Activated CD4-positive, CD25-positive, alpha-beta regulatory T cell treated with anti-CD3 and anti-CD28 coated beads, Interleukin-2, amount 50 U/mL, for 72 hours (primary cell): ENCODE data around the gene GALNS.
A peak's percentile ranks its signal among the peaks of the same experiment; 100 is the strongest.

Experiments used
- DNase-seq: peaks from one replicate; pipeline ENCODE4 v3.0.0; 2021

Gene GALNS

DNA sequence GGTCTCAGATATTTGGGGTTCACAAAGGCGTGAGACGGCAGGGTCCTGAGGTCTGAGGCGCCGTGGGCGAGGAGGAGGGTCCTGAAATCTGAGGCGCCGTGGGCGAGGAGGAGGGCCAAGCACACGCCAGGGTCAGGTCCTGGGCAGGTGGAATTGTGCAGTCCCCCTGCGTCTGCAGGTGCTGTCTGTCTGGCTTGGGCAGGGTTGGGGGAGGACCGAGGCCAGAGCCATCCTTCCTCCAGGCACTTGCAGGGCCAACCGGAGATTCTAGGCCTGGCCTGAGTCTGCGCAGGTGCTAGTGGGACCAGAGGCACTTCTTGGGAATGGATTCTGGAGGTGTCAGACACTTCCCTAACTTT lies 42.6 kb downstream of the GALNS start:
- no peak for DNase-seq

DNA sequence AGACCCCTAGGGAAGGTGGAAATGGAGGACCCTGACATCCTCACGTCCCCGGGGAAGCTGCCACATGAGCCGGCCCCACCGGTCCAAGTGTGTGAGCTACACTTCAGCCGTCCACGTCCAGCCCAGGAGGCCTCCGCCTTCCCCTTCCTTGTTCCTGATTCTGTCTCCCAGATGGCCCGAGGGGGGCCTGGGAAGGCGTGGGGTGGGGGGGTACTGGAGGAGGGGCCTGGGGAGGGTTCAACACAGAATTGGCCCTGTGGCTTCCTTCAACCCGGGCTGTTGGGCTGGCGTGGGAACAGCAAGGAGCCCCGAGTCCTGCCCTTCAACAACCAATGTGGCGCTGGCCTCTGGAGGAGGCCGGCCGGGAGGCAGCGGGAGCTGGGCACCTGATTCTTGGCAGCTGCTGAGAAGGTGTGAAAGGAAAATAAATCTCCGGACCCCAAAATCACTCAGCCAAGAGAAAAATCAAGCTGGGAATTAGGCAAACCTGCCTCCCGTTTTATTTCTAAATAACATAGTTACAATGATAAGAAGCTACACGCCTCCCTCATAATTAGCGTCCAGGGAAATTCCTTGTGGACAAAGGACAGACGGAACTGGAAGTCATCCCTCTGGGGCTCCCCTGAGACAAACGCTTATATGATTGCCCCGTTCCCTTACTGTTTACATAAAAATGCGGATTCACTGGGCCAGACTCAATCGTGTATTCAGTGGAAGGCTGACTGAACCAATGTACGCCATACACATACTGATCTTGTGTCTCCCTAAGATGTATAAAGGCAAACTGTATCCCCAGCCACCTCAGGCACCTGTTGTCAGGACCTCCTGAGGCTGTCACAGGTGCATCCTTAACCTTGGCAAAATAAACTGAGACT lies 43.2 kb downstream of the GALNS start:
- DNase-seq = no peak

DNA sequence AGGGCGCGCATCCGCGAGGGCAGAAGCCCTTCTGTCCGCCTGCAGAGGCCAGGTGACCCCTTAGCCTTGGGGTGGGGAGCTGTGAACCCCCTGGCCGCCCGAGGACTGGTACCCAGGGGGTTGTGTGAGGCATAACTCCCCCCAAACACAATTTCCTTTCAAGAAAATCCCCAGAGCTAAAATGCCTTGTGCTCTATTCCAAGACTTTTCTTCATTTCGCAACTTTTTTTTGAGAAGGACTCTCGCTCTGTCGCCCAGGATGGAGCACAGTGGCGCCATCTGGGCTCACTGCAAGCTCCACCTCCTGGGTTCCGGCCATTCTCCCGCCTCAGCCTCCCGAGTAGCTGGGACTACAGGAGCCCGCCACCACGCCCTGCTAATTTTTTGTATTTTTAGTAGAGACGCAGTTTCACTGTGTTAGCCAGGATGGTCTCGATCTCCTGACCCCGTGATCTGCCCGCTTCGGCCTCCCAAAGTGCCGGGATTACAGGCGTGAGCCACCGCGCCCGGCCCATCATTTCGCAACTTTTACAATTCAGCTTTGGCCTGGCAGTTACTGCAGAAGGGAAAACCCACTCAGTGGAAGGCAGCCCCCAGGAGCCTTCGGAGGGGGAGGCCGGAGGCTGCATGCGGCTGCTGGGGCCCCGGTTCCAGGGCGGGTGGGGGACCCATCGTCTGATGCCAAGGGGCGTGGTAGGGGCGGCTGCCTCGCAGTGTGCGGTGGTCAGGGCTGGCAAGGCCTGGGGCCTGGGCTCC lies 44.1 kb downstream of the GALNS start:
- no peak for DNase-seq

DNA sequence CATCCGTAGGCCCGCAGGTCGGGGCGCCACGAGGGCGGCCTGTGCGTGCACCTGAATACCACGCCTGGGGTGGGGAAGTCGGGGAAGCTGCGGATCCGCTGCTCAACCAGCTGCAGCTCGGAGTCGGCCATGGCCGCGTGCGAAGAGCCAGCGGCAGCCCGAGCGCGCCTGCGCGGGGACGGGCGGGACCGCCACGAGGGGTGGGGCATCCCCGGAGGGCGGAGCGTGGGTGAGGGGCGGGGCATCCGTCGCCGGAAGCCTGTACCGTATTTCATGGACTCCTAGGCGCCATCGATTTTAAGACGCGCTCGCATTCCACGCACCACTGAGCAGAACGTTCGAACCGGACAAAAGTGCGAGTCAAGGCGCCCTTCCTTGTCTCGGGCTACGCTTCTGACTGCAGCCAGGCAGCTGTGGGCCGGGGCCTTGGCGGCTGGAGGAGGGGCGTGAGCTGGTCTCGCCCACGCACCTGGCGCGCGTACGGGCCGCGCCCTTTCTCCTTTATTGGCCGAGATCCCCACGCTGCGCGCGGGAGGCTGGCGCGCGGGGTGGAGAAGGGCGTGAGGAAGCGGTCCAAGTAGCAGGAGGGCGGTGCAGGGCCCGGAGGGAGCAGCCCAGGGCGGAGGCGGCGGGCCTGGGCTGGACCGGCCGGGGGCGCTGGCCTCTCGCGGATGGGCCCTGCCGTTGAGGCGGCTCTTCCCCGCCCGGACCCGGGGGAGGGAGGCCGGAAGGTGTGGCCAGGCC lies 44.8 kb downstream of the GALNS start, which contains the start of gene APRT:
APRT (minus strand) TSS at position 160 of the 744 bp plus-strand sequence; CDS start at position 131, 29 bp downstream.
- peak; percentile 100 for DNase-seq

DNA sequence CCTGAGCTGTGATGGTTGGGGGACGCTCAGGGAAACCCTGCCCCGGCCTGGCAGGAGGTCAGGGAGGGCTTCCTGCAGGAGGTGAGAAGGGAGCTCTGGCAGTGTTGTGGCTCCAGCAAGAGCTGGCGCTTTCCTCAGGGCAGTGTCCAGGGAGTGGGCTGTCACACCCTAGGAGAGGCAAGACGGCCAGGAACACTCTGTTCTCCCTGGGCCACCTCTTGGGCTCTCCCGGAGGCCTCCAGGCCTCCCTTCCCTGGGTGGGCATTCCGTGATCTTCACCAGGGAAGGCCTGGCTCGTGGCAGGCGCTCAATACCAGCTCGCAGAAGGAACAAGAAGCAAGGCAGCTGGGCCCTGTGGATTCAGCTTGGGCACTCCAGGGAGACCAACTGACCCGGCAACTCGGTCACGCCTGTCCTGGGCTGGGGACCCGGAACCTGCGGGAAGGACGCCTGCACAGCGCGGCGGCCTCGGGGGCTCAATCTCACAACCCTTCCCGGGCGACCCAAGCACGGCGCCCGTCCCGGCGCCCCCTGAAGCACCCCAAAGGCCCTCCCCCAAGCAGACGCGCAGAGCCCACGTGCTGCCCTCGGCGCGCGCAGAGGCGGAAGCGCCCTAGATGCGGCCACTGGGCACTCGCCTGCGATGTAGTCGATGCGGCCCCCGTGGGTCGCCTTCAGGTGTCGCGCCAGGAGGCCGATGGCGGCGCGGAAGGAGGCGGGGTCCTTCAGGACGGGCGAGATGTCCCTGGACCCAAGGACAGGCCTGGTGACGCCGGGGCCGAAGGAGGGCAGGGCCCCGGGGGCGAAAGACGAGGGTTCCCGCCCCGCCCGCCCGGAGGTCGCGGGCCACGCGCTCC lies 45.6 kb downstream of the GALNS start:
- peak; percentile 76 for DNase-seq

DNA sequence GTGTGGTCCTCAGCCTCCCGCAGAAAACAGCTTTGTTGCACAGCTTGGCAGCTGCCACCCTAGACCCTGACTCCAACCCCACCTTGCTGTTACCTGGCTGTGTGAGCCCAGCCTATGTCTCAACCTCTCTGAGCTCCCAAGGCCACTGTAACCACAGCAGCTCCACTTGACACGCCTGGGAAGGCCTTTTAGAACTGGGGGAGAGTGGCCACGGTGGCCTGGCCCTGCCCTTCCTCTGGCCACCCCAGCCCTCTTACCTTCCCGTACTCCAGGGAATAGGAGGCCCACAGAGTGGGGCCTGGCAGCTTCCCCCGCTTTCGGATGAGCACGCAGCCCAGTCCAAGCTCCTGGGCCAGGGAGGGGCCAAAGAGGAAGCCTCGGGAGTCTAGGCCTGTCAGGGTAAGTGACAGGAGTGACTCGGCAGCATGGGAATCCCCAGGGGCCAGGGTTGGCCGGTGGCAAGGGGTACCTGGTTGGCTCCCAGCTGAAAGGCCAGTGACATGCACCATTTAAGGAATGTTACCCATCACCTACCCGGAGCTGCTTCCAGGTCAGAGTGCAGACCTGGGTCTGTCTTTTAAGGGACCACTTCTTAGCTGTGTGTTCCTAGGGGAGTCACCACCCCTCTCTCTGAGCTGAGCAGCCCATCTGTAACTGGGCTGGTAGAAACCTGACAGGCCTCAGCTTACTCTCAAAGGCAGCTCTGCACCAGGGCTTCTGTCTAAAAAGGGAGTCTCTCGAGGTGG lies 46.4 kb downstream of the GALNS start:
- DNase-seq = no peak

DNA sequence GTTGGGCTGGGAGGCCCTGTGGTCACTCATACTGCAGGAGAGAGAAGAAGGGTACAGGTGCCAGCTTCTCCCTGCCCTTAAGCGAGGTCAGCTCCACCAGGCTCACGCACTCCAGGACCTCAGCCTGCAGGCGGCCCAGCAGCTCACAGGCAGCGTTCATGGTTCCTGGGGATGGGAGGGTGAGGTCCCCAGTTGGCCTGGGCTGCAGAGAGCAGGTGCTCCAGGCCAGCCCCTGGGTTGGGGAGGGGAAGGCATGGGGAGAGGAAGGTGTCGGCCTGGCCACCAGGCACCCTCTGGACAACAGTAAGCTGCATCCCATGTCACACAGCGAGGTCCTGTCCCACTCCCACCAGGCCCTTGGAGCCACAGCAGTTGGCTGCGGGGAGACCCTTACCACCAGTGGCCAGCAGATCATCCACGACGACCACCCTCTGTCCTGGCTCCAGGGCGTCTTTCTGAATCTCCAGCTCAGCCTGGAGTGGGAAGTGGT lies 47.0 kb downstream of the GALNS start:
- no peak for DNase-seq

DNA sequence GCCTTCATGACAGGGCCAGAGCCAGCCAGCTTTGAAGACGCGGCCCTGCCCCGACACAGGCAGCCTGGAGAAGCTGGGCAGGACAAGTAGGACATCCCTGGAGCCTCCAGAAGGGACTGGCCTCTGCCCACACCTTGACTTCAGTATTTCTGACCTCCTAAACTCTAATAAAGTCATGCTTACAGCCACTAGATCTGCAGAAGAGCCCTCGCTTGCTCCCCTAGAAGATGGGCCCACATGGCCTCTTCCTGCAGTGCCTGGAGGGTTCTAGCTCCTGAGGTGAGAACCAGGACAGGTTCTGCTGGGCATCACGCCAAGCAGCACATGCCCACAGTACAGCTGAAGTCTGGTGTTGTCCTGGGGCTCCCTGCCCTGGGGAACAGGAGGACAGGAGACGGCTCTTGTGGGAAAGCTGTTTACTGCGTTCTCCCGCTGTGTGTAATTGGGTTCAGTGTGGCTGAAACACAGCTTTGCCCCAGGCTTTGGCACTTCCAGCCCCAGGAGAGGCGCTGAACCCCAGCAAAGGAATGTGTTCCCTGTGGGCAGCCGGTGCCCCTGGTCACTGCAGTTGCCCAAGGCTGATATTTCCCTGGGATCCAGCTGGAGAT lies 47.6 kb downstream of the GALNS start:
- no peak for DNase-seq

DNA sequence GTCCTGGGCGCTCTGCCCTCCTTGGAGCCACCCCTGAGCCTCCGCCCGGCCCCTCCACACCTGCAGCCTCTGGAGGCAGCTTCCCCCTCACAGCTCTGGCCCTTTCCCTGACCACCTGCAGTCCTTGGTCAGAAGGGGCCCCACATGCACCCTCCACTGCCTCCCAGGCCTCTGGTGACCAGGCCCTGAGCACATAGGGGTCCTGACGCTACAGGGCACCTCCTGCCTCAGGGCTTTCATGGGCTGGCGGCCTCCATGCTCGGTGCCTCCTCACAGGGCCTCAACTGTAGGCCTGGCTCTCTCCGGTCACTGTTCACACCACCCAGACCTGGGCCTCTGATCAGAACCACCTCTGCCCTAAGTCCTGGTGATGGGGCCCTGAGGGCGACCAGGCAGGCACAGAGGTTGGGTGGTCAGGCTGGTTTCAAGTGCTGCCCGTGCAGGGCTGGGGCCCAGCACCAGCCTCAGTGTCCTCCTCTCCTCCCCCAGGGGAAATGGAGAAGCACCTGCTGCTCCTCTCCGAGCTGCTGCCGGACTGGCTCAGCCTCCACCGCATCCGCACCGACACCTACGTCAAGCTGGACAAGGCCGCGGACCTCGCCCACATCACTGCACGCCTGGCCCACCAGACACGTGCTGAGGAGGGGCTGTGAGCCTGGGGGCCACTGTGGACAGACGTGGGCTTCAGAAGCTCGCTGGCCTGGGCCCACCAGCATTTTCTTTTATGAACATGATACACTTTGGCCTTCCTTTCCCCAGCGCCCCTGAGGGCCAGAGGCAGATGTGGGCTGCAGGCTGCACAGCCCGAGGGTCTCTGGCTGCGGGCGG lies 48.9 kb downstream of the GALNS start:
- no peak for DNase-seq

DNA sequence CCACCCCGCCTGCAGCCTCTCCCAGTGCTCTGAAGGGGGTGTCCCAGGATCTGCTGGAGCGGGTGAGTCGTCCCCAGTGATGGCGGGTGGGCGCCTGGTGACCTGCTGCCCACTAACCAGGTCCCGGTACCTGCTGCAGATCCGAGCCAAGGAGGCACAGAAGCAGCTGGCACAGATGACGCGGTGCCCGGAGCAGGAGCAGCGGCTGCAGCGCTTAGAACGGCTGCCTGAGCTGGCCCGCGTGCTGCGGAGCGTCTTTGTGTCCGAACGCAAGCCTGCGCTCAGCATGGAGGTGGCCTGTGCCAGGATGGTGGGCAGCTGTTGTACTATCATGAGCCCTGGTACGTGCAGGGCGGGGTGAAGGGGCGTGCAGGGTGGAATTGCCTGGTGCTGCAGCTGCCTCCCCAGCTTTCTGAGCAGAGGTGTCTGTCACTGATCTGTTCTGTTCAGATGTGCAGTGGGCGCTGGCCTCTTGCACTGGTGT lies 49.6 kb downstream of the GALNS start:
- no peak for DNase-seq

DNA sequence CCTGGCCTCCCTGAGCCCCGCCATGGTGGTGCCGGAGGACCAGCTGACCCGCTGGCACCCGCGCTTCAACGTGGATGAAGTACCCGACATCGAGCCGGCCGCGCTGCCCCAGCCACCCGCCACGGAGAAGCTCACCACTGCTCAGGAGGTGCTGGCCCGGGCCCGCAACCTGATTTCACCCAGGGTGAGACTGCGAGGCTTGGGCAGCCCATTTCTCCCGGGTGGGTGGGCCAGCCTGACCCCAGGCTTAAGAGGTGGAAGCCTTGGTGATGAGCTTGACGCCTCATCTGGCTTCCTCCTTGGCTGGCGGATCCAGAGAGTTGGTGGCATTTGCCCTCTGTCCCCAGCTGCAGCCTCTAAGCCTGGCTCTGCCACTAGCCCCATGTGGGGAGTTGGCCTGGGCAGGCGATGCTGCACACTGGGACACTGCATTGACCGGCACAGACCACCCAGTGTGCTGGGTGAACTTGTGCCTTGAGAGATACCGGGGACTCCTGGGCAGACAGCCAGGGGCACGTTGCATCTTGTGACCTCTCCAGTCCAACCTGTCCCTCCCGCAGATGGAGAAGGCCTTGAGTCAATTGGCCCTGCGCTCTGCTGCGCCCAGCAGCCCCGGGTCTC lies 50.1 kb downstream of the GALNS start:
- no peak for DNase-seq

DNA sequence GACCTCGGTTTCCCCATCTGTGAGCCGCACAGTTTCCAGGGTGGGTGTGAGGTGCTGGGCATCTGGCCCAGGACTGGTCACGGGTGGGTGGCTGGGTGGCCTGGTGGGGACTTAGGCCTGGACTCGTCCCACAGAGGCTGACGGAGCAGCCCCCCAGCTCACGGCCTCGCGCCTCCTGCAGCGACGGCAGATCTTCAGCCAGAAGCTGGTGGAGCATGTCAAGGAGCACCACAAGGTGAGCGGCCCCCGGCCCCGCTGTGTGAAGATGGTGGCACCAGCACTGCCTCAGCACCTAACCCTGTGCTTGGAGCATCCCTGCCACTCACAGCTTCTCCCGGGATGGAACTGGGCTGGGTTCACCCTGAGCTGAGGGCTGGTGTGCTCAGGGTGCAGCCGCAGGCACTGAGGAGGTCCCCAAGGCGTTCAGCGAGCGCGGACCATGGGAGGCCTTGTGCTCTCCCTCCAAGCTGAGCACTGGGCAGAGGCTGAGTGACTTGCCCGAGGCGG lies 50.8 kb downstream of the GALNS start:
- no peak for DNase-seq

DNA sequence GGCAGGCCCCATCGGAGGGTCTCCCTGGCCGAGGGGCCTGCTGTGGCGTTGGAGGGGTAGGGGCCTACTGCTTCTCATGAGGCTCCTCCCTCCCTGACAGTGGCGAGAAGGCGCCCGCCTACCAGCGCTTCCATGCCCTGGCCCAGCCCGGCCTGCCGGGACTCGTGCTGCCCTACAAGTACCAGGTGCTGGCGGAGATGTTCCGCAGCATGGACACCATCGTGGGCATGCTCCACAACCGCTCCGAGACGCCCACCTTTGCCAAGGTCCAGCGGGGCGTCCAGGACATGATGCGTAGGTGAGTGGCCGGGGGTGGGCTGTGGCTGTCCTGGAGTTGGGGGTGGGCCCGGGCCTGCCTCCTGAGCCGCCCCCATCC lies 51.4 kb downstream of the GALNS start:
- no peak for DNase-seq

DNA sequence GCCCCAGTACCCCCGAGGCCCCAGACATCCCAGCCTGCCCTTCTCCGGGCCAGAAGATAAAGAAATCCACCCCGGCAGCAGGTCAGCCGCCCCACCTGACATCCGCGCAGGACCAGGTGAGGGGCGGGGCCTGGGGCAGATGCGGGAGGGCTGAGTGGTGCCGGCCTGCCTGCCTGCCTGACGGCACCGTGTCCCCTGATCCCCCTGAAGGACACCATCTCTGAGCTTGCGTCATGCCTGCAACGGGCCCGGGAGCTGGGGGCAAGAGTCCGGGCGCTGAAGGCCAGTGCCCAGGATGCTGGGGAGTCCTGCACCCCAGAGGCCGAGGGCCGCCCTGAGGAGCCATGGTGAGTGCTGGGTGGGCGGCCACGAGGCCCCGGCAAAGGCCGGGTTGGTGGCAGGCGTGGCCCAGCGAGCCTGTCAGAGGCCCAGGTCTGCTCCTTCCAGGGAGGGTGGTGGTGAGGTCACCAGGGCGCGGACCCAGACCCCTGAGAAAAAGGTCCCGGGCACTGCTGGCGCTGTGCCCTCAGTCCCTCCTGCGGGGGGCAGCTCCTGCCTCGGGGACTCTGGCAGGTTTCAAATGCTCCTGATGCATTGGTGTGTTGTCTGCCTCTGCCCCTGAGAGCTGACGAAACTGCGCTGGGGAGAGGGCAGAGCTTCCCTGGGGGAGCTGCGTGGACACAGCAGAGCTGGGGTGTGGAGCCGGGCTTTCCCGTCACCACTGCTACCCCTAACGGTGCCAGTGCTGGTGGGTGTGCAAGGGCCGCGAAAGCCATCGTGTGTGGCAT lies 52.0 kb downstream of the GALNS start:
- no peak for DNase-seq

DNA sequence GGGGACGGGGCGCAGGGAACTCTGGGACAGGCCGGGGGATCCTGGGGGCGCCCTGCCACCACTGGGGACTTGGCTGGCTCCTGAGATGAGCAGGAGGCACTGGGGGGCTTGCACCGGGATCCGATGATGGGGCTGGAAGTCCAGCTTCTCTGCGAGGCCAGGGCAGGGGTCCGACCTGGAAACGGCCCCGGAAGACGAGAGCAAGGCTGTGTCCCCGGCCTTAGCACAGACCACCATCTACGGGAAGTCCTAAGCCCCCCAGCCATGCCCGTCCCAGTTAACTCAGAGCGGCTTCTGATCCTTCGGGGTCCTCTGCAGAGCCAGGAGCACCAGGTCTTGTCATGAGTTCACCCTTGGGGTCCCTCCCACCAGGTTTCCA lies 52.6 kb downstream of the GALNS start:
- no peak for DNase-seq

DNA sequence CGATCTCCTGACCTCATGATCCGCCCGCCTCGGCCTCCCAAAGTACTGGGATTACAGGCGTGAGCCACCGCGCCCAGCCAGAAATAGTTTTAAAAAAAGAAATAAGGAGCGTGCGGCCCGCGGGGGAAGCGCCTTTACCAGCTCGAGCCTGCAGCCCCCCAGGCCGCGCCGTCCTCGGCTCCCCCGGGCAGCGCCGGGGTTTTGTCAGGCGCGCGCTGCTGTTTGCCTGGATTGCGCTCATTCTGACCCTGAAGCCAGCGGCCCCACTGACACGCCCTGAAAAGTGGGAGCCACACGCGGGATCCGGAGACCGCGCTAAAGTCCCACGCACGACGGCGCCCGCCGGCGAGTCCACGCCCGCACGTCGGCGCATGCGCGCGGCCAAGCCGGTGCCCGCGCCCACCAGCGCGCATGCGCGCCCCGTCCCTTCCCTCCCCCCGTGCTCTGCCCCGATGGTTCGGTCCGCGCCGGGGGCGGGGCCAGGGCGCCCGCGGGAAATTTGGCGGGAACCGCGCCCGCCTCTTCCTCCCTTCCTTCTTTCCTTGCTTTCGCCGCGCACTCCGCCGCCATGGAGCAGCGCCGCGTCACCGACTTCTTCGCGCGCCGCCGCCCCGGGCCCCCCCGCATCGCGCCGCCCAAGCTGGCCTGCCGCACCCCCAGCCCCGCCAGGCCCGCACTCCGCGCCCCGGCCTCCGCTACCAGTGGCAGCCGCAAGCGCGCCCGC lies 53.3 kb downstream of the GALNS start, which contains the start of gene CDT1:
CDT1 (plus strand) TSS at position 526 of the 724 bp plus-strand sequence; CDS start at position 569, 43 bp downstream.
- DNase-seq = peak; percentile 90

DNA sequence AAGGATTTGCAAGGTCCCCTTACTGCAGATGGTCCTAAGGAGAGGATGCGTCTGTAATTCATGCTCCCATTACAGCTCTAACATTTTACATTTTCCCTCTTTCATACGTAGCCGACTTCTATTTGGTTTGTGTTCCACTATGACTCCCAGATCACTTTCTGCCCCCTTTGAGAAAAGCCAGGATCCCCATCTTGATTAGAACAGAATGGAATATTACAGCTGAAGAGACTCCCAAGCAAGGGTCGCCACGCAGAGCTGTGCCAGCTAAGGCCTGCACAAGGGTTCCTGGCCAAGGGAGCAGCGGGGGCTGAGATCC lies 56.5 kb downstream of the GALNS start:
- no peak for DNase-seq
